CD14-positive monocyte (primary cell): ENCODE data around the gene SULF2. TPM values are rescaled to one million over a fixed set of nuclear protein-coding genes. Genes with fewer than 3 reads are reported as not detected.
A peak's percentile ranks its signal among the peaks of the same experiment; 100 is the strongest.

Experiments
- DNase-seq, 3 donors: peaks; one replicate each; pipeline ENCODE4 v3.0.0-alpha.2; 2011 to 2022
- H2AFZ ChIP-seq: 2 replicates; pipeline ENCODE4 v1.6.0; 2012; ENCODE audit warnings: mild to moderate bottlenecking, low read depth, low read length, inconsistent platforms; ENCODE audit not compliant: insufficient read depth, poor library complexity, severe bottlenecking
- H3K27ac ChIP-seq, 2 donors: 1 replicate in 1 of 2; 2 replicates in 1 of 2; pipeline ENCODE4 v1.5.1; 2012 to 2013; ENCODE audit warnings: low read length in 2 of 2, control low read depth in 1 of 2, inconsistent platforms in 1 of 2, low read depth in 1 of 2, mild to moderate bottlenecking in 1 of 2
- H3K27me3 ChIP-seq, 2 donors: one replicate each; pipeline versions ENCODE4 v1.6.0 to v1.6.1; 2011 to 2013; ENCODE audit warnings: low read length in 2 of 2; ENCODE audit not compliant: control insufficient read depth in 2 of 2, insufficient read depth in 2 of 2
- H3K36me3 ChIP-seq, 2 donors: replicated peaks in 1 of 2; 1 replicate in 1 of 2; 2 replicates in 1 of 2; pipeline versions ENCODE4 v1.5.1 to v1.6.1; 2012 to 2013; ENCODE audit warnings: low read length in 2 of 2, control low read depth in 1 of 2, inconsistent platforms in 1 of 2, mild to moderate bottlenecking in 1 of 2; ENCODE audit not compliant: insufficient read depth in 2 of 2, control insufficient read depth in 1 of 2
- H3K4me1 ChIP-seq, 2 donors: 1 replicate in 1 of 2; 2 replicates in 1 of 2; pipeline versions ENCODE4 v1.5.1 to v1.6.1; 2012 to 2013; ENCODE audit warnings: low read length in 2 of 2, control low read depth in 1 of 2, inconsistent platforms in 1 of 2, mild to moderate bottlenecking in 1 of 2, moderate library complexity in 1 of 2; ENCODE audit not compliant: insufficient read depth in 2 of 2, control insufficient read depth in 1 of 2
- H3K4me2 ChIP-seq: replicated peaks from 2 replicates; pipeline ENCODE3; 2012; ENCODE audit warnings: low read length, moderate library complexity, mild to moderate bottlenecking; ENCODE audit not compliant: poor library complexity, severe bottlenecking; ENCODE audit errors: extremely low read depth
- H3K4me3 ChIP-seq, 3 experiments: fragments of 200-600 bp in 1 of 3; sonication (generic) in 1 of 3; replicated peaks in 1 of 3; 1 replicate in 2 of 3; 2 replicates in 1 of 3; pipeline ENCODE4 v1.5.1; 2011 to 2013; ENCODE audit warnings: low read length in 3 of 3, mild to moderate bottlenecking in 3 of 3, control low read depth in 2 of 3, low read depth in 2 of 3, inconsistent platforms in 1 of 3, moderate library complexity in 1 of 3
- H3K79me2 ChIP-seq: 2 replicates; pipeline ENCODE4 v1.6.0; 2012; ENCODE audit warnings: mild to moderate bottlenecking, control low read depth, inconsistent platforms, low read length, moderate library complexity; ENCODE audit not compliant: insufficient read depth
- H3K9ac ChIP-seq: 2 replicates; pipeline ENCODE4 v1.6.0; 2017; ENCODE audit warnings: low read length, mild to moderate bottlenecking; ENCODE audit not compliant: insufficient read depth, poor library complexity, severe bottlenecking
- H3K9me3 ChIP-seq, 2 donors: replicated peaks in 1 of 2; 1 replicate in 1 of 2; 2 replicates in 1 of 2; pipeline versions ENCODE4 v1.5.1 to v1.6.1; 2012 to 2013; ENCODE audit warnings: low read length in 2 of 2, control low read depth in 1 of 2; ENCODE audit not compliant: control insufficient read depth in 1 of 2, insufficient read depth in 1 of 2
- H4K20me1 ChIP-seq: 2 replicates; pipeline ENCODE4 v1.6.0; 2012; ENCODE audit warnings: mild to moderate bottlenecking, low read length, control low read depth, moderate library complexity; ENCODE audit not compliant: insufficient read depth
- H3K27ac Mint-ChIP-seq, 7 donors: one replicate each; pipeline ENCODE4 v1.8.0; 2020; ENCODE audit warnings: mild to moderate bottlenecking in 7 of 7, mixed read lengths in 7 of 7, moderate library complexity in 6 of 7, inconsistent platforms in 2 of 7
- H3K27me3 Mint-ChIP-seq, 3 donors: one replicate each; pipeline ENCODE4 v1.8.0; 2021 to 2022; ENCODE audit warnings: low read depth in 3 of 3, mild to moderate bottlenecking in 3 of 3, mixed read lengths in 3 of 3, moderate library complexity in 3 of 3, inconsistent platforms in 1 of 3
- H3K36me3 Mint-ChIP-seq, 2 donors: one replicate each; pipeline ENCODE4 v1.8.0; 2020; ENCODE audit warnings: mixed read lengths in 2 of 2, inconsistent platforms in 1 of 2, mild to moderate bottlenecking in 1 of 2
- H3K4me1 Mint-ChIP-seq: one replicate; pipeline ENCODE4 v1.8.0; 2020; ENCODE audit warnings: mild to moderate bottlenecking, mixed read lengths
- H3K4me3 Mint-ChIP-seq, 2 donors: one replicate each; pipeline ENCODE4 v1.8.0; 2020; ENCODE audit warnings: mild to moderate bottlenecking in 2 of 2, mixed read lengths in 2 of 2, moderate library complexity in 1 of 2
- H3K9me3 Mint-ChIP-seq, 7 donors: one replicate each; pipeline ENCODE4 v1.8.0; 2020 to 2022; ENCODE audit warnings: mixed read lengths in 7 of 7, mild to moderate bottlenecking in 6 of 7, moderate library complexity in 6 of 7, inconsistent platforms in 2 of 7
- WGBS: methylation state at CpG from one replicate; pipeline ENCODE4 v1.1.5; 2013; ENCODE audit warnings: missing lambda C conversion rate; ENCODE audit not compliant: insufficient coverage; 5-methylcytosine and 5-hydroxymethylcytosine counted together
- intact Hi-C, 2 donors: fragments of 100-400 bp; cut with micrococcal nuclease; formaldehyde crosslinking; loops; one replicate each; pipeline versions ENCODE4 v1.15.0 to v1.15.1; 2023
- polyA plus RNA-seq, 3 donors: library from polyadenylated mRNA; depleted of rRNA in 1 of 3; unstranded in 2 of 3; stranded (reverse) in 1 of 3; fragments of 300-500 nt in 2 of 3; fragments of >200 nt in 1 of 3; fragmentation: Illumina TruSeq in 2 of 3; gene quantifications; 1 replicate in 2 of 3; 2 replicates in 1 of 3; pipeline ENCODE4 v1.2.3, GENCODE V29; 2012 to 2021
- TF ChIP-seq, protein P1 (sequence below): fragments of 200-600 bp; IDR thresholded peaks from one replicate; pipeline ENCODE4 v1.8.0; 2022; ENCODE audit warnings: antibody characterized with exemption, mild to moderate bottlenecking

Gene SULF2
- polyA plus RNA-seq, 3 donors: 60.3 to 156 (median 75.5) TPM

DNA sequence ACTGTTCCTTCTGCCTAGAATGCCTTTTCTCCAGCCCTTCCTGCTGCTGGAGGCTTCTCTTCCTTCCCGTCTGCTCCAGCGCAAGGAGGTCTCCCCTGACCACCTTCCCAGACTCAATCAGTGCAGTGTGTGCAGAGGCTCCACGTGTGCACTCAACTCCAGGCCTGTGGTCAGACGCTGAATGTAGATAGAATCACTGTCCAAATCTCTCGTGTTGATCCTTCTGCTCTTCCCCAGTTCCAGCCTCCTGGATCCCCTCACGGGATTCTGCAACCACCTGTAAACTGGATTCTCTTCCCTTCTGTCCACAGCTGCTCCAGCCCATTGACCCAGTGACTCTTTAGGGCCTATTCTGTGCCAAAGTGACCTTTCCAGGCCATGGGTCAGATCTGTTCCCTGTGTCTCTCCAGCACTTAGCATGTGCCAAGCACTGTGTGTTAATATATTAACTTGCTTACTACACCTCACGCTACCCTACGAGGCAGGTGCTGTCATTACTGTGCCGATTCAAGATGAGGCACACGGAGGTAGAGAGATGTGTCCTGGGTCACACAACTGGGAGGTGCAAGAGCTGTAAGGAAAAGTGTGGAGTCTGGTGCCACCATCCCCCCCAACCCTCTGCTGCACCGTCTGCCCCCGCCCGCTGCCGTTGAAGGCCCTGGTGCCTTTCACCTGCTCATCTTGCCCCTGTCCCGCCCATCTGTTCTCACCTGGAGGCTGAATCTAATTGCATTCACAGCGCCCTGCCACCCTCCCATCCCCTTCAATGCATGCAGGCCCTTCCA lies 112.2 kb downstream of the SULF2 start:
- Histone ChIP-seq H3K27ac (no peak overlapping the region), H3K9me3 (no peaks in the 10 kb centered on the region), H3K9ac (no peak overlapping the region), H3K36me3 (peaks cover 80 to 98% of the 10 kb centered on the region in 2 donors), H3K4me3 (no peak overlapping the region), H3K4me1 (no peaks in the 10 kb centered on the region), H3K79me2 (no peaks in the 10 kb centered on the region), H2AFZ (no peak overlapping the region), H3K4me2 (no peak overlapping the region), H3K27me3 (no peaks in the 10 kb centered on the region), H4K20me1 (peaks cover 95% of the 10 kb centered on the region)
- H3K27ac Mint-ChIP-seq: peak overlapping the region in 1 of 7 donors; percentile 57
- intact Hi-C loops: no loop called here
- no peaks in the 10 kb centered on the region for H3K4me1 Mint-ChIP-seq
- no peak overlapping the region for H3K4me3 Mint-ChIP-seq
- TF ChIP-seq, protein P1, sequence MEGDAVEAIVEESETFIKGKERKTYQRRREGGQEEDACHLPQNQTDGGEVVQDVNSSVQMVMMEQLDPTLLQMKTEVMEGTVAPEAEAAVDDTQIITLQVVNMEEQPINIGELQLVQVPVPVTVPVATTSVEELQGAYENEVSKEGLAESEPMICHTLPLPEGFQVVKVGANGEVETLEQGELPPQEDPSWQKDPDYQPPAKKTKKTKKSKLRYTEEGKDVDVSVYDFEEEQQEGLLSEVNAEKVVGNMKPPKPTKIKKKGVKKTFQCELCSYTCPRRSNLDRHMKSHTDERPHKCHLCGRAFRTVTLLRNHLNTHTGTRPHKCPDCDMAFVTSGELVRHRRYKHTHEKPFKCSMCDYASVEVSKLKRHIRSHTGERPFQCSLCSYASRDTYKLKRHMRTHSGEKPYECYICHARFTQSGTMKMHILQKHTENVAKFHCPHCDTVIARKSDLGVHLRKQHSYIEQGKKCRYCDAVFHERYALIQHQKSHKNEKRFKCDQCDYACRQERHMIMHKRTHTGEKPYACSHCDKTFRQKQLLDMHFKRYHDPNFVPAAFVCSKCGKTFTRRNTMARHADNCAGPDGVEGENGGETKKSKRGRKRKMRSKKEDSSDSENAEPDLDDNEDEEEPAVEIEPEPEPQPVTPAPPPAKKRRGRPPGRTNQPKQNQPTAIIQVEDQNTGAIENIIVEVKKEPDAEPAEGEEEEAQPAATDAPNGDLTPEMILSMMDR: no peak
- H3K9me3 Mint-ChIP-seq: peaks cover 0 to 6% (median 0%) of the 10 kb centered on the region in 7 donors
- DNase-seq: no peak
- WGBS: 97% methylated on average over 11 of the region's 16 CpGs
- H3K36me3 Mint-ChIP-seq: peaks cover 94 to 98% of the 10 kb centered on the region in 2 donors
- peaks cover 0 to 9% (median 4%) of the 10 kb centered on the region in 3 donors for H3K27me3 Mint-ChIP-seq

DNA sequence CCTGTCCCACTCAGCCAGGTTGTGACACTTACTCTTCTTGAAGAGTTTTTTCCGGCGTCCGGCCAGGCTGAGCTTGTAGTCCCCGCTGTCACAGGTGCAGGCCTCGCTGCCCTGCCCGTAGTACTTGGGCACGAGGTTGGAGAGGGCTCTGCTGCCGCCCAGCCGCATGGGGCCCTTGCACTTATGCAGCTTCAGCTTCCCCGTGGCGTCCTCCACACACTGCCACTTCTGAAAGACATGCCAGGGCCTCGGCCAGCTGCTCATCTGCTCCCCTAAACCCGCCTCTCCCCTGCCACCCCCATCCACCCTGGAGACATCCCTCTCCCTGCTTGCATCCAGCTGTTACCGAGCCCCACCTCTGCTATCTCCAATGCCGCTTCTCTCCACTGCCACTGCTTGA lies 113.1 kb downstream of the SULF2 start:
- Mint-ChIP-seq H3K4me3 (no peak overlapping the region), H3K4me1 (no peaks in the 10 kb centered on the region), H3K36me3 (peaks cover 92 to 98% of the 10 kb centered on the region in 2 donors), H3K27ac (peak overlapping the region in 2 of 7 donors; percentile 20 to 80), H3K9me3 (peaks cover 0 to 6% (median 0%) of the 10 kb centered on the region in 7 donors), H3K27me3 (peaks cover 0 to 7% (median 4%) of the 10 kb centered on the region in 3 donors)
- H3K4me3 ChIP-seq: no peak overlapping the region
- no peaks in the 10 kb centered on the region for H3K27me3 ChIP-seq
- peaks cover 79 to 98% of the 10 kb centered on the region in 2 donors for H3K36me3 ChIP-seq
- TF ChIP-seq, protein P1: no peak
- peaks cover 95% of the 10 kb centered on the region for H4K20me1 ChIP-seq
- intact Hi-C loops: no loop called here
- no peak overlapping the region for H2AFZ ChIP-seq
- H3K4me1 ChIP-seq: no peaks in the 10 kb centered on the region
- no peaks in the 10 kb centered on the region for H3K79me2 ChIP-seq
- H3K4me2 ChIP-seq: no peak overlapping the region
- DNase-seq: no peak
- no peak overlapping the region for H3K27ac ChIP-seq
- H3K9ac ChIP-seq: no peak overlapping the region
- WGBS: 99% methylated on average over 14 of the region's 15 CpGs
- no peaks in the 10 kb centered on the region for H3K9me3 ChIP-seq
